PC-9 (cell line): ENCODE data around the gene SEMA5A.

Source experiments
- EZH2 ChIP-seq: fragments of 200-600 bp; sonication (generic); IDR thresholded peaks from 2 replicates; pipeline ENCODE4 v1.8.0; 2017; ENCODE audit warnings: antibody characterized with exemption, low read depth
- TF ChIP-seq, protein P1 (sequence below): fragments of 200-600 bp; sonication (generic); conservative IDR thresholded peaks from 2 replicates; pipeline ENCODE4 v1.6.1; 2017; ENCODE audit warnings: mixed run types, antibody characterized with exemption, mild to moderate bottlenecking, moderate library complexity

- TF ChIP-seq, protein P1, sequence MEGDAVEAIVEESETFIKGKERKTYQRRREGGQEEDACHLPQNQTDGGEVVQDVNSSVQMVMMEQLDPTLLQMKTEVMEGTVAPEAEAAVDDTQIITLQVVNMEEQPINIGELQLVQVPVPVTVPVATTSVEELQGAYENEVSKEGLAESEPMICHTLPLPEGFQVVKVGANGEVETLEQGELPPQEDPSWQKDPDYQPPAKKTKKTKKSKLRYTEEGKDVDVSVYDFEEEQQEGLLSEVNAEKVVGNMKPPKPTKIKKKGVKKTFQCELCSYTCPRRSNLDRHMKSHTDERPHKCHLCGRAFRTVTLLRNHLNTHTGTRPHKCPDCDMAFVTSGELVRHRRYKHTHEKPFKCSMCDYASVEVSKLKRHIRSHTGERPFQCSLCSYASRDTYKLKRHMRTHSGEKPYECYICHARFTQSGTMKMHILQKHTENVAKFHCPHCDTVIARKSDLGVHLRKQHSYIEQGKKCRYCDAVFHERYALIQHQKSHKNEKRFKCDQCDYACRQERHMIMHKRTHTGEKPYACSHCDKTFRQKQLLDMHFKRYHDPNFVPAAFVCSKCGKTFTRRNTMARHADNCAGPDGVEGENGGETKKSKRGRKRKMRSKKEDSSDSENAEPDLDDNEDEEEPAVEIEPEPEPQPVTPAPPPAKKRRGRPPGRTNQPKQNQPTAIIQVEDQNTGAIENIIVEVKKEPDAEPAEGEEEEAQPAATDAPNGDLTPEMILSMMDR = peak; percentile 71
- no peak for TF ChIP-seq EZH2
These were observed 206.6 kb downstream of the SEMA5A start for GRCh38 chr5:9339206-9339818.
